CD4-positive, alpha-beta T cell treated with Interleukin-15 for 1 hour (primary cell): Measurements from ENCODE around the gene CHRNA4.
"Not testable (repeated sequence)": the region's sequence is repeated elsewhere in the genome, so short reads cannot be mapped to it uniquely, and the experiment has no call there.

Experiments
- DNase-seq: peaks from one replicate; pipeline ENCODE4 v3.0.0-alpha.2; 2020

The CHRNA4 gene

DNA sequence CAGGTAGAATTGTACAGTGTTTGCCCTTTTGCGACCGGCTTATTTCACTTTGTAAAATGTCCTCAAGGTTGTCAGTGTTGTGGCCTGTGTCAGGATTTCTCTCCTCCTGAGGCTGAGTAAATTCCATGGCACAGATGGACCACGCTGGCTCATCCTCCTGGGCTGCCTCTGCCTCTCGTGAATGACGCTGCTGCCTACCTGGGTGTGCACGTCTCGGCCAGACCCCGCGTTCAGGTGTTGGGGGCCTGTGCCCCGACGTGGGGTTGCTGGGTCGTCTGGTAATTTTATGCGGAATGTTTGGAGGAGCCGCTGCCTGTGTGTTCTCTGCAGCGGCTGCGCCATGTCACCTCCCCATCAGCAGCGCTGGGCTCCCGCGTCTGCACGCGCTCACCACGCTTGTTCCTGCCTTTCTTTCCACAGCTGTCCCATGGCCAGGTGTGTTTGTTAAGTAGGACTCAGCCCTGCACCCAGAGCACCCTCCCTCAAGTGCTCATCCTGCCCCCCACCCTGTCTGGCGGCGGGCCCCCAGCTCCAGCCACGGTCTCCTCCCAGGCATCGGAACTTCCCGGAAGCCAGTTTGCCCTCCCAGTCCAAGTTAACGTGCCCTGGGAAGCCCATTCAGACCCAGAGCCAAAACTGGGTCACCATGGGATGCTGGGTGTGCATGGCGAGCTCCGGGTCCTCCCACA, 36.1 kb upstream of the CHRNA4 start:
- DNase-seq: no peak

DNA sequence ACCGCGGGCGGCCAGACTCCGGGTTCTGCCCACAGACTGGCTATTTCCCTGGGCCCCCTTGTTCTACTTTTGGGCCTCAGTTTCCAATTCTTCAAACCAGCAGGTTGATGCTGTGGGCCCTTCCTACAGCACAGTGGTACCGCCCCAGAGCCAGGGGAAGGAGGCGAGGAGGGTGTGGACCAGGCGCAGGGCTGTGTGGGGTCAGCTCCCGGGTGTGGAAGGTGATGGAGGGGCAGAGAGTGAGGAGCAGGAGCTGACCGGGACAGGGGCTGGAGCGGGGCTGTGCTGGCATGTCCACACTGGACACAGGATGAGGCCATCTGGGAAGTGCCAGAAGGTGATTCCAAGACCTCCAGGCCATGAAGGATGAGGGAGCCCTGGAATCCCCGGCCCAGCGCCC, 35.2 kb upstream of the CHRNA4 start:
- DNase-seq: no peak

DNA sequence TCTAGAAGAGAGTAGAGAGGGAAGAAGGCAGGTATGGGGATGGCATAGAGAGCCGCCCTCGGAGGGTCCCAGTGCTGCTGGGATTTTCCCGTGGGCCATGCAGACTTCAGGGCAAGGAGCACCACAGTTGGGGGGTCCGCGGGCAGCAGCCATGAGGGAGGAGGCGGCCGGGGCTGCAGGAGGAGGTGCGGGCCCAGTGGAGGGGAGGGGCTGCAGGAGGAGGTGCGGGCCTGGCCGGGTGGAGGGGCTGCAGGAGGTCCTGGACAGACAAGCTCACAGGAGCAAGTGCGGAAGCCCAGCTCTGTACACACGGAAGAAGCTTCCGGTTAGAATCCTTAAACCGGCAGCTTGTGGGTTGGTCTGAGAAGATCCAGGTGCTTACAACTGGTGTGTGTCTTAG, 34.6 kb upstream of the CHRNA4 start:
- no peak for DNase-seq

DNA sequence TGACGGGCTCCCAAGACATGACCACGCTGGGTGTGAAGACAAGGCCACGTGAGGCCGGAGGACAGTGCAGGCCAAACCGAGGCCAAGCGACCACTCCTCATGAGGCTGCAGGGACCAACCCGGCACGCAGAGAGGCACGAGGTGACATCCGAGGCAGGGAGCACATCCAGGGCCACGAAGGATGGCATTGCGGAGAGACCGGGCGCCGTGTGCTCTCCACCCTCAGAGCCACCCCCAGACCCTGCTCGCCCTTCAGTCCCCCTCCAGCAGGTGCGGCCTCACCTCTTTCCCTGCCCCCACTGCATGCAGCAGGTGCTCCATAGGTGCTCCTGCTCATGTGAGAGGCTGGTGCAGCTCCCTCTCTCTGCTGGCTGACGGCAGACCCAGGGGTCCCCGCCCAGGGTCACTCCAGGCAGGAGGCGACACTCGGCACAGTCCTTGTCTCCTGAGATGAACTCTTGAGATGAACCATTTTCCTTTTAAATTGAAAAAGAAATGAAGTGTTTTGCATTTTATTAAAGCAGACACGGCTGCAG, 33.8 kb upstream of the CHRNA4 start:
- DNase-seq: no peak

DNA sequence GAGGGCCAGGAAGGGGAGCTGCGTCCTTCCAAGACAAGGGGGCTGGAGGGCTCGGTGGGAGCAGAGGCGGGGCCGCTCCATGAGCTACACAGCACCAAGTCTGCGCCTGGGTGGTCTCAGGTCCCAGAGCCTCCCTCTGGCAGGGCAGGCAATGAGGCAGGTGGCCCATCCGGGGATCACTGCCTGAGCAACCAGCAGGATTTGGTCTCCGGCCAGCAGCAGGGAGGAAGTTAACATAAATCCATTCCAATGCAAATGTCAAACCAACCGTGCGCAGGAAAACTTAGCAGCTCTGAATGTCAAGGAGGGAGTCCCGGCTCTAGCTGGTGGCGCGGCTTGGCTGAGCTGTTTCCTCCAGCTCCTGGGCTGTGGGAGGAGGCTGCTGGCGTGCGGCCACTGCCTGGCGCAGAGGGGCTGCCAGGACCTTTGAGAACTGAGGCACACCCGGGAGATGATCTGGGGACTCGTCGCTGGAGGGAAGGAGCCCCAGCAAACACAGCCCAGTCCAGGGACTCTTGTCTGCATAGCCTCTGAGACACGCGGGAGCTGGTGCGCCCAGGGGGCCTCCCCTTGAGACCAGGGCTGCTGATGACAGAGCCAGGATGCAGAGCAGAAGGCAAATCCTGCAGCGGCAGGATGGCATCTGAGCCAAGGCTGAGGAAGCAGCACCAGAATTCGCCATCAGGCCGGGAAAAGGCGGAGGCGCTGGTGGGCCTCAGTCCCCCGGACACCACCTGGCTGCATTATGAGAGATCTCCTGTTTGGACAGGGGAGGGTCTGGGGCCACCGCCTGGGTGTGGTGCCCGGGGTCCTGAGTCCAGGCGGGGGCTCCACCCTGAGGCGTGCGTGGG, 33.1 kb upstream of the CHRNA4 start:
- no peak for DNase-seq

DNA sequence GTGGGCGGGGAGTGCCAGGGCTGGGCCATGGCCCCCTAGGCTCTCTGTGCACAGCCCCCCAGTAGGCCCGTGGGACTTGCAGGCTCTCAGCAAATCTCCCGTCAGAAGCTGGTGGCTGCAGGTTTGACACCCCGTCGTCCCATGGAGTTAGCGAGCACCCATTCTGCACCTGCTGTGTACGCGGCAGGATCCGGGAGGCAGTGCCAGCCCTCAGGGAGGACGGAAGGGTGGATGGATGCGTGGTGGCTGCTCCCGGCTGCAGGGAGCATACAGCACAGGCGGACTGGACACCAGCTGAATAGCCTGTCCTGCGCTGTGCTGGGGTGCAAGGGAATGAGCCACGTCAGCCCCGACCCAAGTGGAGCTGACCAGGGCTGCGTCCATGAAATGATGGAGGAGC, 32.4 kb upstream of the CHRNA4 start:
- DNase-seq: no peak

DNA sequence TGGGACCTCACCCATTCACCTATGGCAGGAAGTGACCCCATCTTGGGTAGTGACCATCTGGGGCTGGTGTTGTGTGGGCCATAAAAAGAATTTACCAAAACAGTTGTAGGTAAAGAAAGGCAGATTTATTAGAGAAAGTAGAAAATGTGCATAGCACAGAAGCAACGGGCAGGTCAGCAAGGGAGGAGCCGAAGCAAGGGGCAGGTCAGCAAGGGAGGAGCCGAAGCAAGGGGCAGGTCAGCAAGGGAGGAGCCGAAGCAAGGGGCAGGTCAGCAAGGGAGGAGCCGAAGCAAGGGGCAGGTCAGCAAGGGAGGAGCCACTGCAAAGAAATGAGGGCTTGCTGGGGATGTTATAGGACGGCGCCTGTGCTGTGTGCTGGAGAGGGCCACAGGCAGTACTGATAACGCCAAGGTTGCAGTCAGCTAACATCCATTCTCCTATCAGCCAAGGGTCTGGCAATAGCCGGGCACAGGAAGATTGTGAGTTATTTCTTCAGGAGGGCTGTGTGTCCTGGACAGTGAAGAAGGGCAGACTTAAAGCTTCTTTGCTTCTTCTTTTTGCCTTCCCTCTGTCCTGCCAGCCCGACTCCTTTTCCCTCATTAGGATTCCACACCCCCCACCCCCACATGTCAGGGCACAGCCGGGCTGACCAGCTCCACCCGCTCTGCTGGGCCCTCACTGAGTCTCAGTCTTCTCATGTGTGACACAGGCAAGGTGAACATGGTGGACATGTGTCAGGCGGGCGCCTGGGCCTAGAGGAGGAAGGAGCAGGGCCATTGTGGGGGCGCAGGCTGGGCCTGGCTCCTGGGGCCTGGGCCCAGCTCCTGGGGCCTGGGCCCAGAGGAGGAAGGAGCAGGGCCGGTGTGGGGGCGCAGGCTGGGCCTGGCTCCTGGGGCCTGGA, 31.6 kb upstream of the CHRNA4 start:
- no peak for DNase-seq

DNA sequence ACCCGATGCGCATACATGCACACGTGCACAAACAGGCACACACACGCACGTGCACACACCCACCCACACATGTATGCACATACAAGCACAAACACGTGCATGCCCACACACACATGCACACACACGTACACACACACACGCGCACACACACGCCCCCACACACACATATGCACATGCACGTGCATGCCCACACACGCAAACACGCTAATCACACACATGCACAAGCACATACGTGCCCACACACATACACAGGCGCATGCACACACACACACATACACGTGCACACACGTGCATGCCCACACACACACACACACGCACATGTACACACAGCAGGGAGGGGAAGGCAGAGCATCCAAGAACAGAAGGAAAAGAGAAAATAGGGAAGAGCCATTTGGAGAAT, 26.8 kb upstream of the CHRNA4 start:
- DNase-seq: no peak

DNA sequence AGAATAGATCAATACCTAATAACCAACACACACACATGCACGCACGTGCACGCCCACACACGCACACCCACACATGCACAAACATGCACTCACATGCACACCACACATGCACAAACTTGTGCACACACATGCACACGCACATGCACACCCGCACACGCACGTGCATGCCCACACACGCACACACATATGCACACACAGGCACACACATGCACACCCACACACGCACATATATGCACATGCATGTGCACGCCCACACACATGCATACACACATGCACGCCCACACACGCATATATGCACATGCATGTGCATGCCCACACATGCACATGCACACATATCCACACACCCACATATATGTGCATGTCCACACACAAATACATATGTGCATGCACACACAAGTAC, 26.2 kb upstream of the CHRNA4 start:
- no peak for DNase-seq

DNA sequence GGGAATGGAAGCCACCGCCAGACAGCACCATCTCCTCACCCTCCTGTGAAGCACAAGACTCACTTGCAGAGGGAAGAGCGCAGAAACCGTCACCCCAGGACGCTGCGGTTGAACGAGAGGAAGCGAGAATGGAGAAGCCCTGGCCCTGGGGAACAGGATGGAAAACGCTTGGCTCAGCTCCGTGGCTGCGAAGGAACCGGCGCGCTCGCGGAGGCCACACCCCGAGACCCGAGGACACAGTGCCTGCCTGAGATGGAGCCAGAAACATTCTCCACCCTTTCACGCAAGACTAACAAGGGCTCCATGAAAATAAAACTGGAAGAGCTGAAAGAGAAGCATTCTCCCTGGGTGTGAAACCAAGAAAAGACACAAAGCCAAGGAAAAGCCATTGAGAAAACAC, 25.3 kb upstream of the CHRNA4 start:
- no peak for DNase-seq

DNA sequence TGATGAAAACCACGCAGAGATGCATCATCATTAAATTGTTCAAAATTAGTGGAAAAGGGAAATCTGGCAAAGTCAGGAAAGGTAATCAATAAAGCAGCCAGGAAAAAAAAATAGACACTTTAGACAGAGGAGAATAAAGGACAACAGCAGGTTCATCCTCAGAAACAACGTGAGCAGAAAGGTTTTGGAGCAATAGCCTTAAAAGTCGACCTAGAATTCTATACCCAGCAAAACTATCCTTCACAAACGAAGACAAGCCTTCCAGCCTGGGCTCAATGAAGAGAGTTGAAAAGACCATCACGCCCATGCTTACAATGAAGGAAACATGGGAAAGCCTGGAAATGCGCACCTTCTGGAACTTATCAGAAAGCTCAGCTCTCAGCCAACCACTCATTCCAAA, 24.7 kb upstream of the CHRNA4 start:
- no peak for DNase-seq

DNA sequence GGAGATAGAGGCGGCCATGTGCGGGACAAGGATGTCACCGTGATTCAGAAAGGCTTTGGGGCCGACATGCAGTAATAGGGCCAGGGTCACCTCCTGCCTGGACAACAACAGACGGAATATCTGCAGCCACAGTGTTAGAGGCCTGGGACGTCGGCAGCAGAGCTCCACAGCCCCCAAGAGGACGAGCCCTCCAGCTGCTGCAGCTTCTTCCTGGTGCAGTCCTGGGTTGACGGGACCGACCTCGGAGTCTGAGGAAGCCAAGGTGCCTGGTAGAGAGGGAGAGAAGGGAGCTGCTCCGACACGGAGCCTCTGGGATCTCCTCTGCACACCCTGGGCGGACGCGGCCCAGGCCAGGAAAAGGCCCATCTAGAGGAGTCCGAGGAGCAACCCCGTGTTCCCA, 23.2 kb upstream of the CHRNA4 start:
- DNase-seq: no peak

DNA sequence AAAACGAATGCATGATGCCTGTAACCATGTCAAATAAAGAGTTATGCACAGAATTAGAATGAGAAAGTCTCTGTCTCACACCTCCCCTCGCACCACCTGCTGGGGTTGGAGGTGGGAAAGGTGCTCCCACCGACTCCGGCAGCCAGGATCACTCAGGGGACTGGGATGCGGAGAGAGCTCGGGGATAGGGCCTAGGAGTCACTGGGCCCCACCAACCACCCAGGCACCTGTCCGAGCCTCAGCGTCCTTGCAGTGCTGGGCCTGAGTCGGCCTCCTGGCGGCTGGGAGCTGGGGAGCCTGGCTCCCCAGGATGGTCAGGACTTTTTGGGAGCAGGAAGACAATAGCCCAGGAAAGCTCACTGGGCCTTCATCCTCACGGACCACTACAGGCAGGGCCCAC, 22.4 kb upstream of the CHRNA4 start:
- DNase-seq: no peak

DNA sequence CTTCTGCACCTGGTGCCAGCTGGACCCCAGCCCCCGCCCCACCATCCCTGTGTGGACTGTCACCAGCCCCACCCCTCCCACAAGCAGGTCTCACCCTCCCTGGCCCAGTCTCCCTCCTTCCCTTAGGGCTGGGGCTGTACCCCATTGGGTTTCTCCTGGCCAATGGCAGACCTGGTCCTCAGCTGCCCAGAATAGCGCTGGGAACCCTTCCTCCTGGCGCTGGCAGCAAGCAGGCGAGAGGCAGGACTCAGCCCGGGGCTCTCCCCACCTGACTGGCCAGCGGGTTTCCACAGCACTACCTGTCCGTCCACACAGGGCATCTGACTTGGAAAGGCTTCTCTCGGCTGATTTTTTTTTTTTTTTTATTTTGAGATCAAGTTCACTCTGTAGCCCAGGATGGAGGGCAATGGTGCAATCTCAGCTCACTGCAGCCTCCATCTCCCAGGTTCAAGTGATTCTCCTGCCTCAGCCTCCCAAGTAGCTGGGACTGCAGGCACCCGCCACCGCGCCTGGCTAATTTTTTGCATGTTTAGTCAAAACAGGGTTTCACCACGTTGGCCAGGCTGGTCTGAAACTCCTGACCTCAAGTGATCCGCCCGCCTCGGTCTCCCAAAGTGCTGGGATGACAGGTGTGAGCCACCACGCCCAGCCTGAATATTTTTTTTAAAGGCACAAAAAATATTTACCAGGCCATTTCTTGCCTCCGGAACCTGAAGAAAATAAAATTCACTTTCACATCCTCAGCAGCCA, 21.6 kb upstream of the CHRNA4 start:
- no peak for DNase-seq

DNA sequence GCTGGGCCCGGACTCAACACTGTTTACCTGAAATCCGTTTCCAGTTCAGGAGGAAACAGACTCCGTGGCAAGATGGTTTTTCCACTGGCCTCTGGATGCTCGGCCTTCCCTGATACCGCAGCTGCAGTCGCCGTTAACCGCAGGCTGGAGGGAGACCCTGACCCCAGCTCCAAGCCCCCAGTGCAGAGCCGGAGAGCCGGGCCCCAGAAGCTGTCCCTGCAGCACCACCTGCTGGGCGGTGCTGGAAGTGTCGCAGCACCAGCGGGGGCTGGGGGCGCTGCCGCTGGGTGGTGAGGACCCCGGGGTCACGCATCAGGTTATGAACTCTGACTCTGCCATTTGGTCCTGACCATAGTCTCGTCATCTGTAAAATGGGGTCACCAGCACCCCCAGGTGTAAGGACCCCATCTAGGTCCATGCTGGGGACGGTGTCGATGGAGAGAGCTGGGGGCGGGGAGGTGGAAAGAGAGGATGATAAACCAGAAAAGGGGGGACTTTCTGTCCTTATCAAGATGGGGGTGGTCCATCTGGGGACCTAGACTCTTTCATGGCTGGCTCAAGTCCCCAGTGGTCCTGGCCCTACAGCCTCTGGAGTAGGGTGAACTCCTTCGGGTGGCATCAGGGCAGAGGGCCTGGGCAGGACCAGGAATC, 20.8 kb upstream of the CHRNA4 start:
- no peak for DNase-seq

DNA sequence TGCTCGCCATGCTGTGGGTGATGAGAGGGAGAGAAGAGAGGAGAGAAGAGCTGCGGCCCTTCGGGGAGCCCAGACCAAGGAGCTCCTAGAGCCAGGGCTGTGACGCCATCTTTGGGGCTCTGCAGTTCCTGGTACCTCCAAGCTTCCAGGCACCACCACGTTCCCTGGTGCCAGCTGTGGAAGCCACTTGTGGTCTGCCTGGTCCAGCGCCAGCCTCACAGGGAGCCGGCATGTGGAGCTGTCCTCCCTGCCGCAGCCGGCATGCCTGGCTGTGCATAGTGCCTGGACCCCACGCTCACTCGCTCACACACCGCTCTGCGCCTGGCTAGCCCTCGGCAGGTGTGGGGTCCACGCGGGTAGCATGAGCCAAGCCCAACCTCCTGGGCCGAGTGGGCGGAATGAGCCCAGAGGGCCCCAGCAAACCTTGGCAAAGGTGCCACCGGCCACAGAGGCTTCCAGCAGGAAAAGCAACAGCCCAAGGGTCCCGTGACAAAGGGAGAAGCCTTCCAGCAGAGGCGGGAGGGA, 19.3 kb upstream of the CHRNA4 start:
- DNase-seq: no peak

DNA sequence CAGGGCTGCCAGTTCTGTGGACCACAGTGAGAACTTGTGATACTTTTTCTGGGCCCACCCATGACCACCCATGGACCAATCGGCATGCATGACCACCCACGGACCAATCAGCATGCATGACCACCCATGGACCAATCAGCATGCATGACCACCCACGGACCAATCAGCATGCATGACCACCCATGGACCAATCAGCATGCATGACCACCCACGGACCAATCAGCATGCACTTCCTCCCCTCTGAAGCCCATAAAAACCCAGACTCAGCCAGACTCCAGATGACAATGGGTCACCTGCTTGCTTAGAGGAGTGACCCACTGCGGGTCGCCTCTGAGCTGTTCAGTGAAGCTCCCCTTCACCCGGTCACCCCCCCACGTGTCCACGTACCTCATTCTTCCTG, 18.7 kb upstream of the CHRNA4 start:
- not testable (repeated sequence) for DNase-seq

DNA sequence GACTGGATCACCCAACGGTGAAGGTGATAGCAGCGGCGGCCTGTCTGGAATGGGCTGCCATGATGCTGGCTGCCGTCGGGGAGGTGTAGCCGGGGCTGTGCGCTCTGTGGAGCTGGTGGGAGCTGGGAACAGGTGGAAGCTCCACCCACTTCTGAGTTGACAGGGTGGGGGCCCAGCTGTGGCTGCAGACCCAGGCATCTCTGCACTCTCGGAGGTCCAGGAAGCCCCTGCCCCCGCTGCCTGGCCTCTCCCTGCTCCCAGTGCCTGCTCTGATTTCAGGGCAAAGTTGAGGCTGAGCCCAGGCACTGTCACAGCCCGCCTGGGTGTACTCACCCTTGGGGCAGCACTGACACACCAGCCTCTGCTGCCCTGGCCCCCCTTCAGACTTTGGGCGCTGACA, 18.1 kb upstream of the CHRNA4 start:
- DNase-seq: no peak

DNA sequence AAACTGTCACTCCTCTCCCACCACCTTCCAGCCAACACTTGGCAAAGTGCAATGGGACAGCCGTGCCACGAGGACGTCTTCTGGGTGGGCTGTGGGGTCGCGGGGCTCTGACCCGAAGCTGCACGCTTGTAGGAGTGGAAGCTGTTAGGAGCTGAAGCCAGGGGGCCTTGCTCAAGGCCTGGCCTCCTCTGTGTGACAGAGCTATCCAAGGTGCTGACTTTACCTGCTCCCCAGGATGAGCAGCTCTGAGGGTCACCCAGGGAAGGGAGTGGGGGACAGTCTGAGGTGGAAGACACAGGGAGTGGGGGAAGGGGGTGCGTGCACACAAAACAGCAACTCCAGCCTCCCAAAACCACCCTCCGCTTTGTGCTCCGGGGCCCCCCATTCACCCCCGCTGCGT, 17.5 kb upstream of the CHRNA4 start:
- no peak for DNase-seq

DNA sequence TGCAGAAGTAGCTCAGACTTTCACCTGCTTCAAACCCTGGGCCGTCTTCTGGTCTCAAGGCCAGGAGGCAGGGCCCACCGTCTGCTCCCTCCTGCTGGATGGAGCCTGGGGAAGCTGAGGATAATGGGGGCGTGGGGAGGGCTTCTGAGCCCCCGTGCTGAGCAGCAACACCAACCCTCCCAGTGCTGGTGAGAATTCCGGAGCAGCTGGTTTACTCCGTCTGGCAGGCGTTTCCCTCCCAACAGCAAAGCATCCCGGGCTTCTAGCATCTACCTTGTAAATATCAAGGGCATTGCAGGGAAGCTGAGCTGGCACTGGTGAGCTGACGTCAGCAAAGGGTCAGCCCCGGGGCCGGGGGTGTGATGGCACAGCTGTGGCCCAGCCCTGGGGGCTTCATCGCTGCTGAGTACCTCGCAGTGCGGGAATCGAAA, 16.8 kb upstream of the CHRNA4 start:
- no peak for DNase-seq

DNA sequence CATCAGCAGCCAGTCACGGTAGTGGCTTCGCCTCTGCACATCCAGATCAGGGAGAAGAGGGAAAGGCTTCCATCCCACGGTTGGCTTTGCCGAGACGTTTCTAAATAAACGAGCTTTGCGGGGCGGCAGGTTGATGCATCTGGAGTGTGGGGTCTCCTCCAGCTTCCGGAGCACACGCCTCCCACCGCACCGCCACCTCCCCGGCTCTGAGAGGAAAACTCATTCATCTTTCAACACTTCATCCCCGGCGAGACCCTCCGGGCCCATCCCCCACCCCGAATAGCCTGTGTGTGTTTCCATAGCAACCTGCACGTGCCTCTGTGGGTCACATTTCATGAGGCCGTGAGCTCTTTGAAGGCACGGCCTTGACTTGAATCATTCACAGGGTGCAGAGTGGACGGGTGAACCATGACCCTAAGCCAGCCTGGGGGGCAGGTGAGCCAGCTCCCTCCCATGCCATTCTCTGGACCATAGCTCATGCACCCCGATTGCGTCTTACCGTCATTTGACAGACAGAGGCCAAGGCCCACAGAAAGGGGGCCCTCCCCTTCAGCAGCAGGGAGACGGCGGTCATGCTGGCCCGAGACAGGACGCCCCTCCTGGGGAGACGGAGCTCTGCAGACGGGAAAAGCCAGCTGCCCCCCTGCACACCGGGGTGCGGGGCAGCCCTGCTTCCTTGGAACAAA, 16.2 kb upstream of the CHRNA4 start:
- no peak for DNase-seq
